ENCODE results near the gene ATP1A2.

- TF ChIP-seq POLR2AphosphoS5 (IDR thresholded peaks at IDR 0.05; ENCODE audit: low read depth, low read length) (no peak), POLR2A (IDR thresholded peaks at IDR 0.05; ENCODE audit: low read depth, low read length) (no peak)
These were observed 7.5 kb downstream of the ATP1A2 start for GRCh38 chr1:160122978-160123495.
